HCT116 (cell line): Measurements from ENCODE around the gene MSMB. TPM values are rescaled to one million over a fixed set of nuclear protein-coding genes. Genes with fewer than 3 reads are reported as not detected.

Experiments
- ATAC-seq: fragments of 200-7000 bp; cut with Tn5 transposase; 2 replicates; pipeline ENCODE4 v1.9.1; 2020; ENCODE audit warnings: mild to moderate bottlenecking, moderate library complexity
- BruUV-seq: library from RNA; stranded (reverse); fragments of 400-500 nt; replicated peaks from 2 replicates; lab custom pipeline; 2021; lab: Mats Ljungman, UMichigan
- CTCF ChIA-PET: fragments of 300-600 bp; sonication (Branson Sonifier 250); formaldehyde crosslinking; loops from one replicate; lab custom pipeline; 2021; ENCODE audit warnings: antibody characterized with exemption; lab: Charles Lee
- POLR2A ChIA-PET: fragments of 300-600, 350-600 bp; sonication (Branson Sonifier 250); formaldehyde crosslinking; loops from one replicate; lab custom pipeline; 2021; ENCODE audit warnings: antibody characterized with exemption; lab: Charles Lee
- RAD21 ChIA-PET, 2 experiments: fragments of 300-600 bp; sonication (Branson Sonifier 250); formaldehyde crosslinking; loops; one replicate each; lab custom pipeline; 2023; ENCODE audit warnings: low total read pairs in 2 of 2; ENCODE audit not compliant: uncharacterized antibody in 2 of 2, unreplicated experiment in 2 of 2, low non-redundant PET in 1 of 2; lab: Charles Lee
- DNase-seq: peaks from one replicate; pipeline ENCODE4 v3.0.0-alpha.2; 2010; ENCODE audit warnings: low read depth, low spot score
- H2AFZ ChIP-seq: fragments of 200-600 bp; shearing (Covaris generic), sonication (generic); 2 replicates; pipeline ENCODE4 v1.6.1; 2017; ENCODE audit warnings: low read depth, mixed run types, mixed read lengths, antibody characterized with exemption, low read length; ENCODE audit not compliant: poor library complexity, severe bottlenecking
- H3K27ac ChIP-seq: 2 replicates; pipeline ENCODE4 v1.5.1; 2012; ENCODE audit warnings: low read depth, low read length
- H3K27me3 ChIP-seq: fragments of 200-600 bp; sonication (generic); 2 replicates; pipeline ENCODE4 v1.6.1; 2016; ENCODE audit warnings: mixed run types, low read length, mixed read lengths; ENCODE audit not compliant: insufficient read depth
- H3K36me3 ChIP-seq, 2 experiments: fragments of 200-500 bp in 1 of 2; fragments of 200-600 bp in 1 of 2; sonication (Bioruptor generic) in 1 of 2; sonication (generic) in 1 of 2; 2 replicates each; pipeline versions ENCODE4 v1.5.1 to v1.6.1; 2014 to 2016; ENCODE audit warnings: low read length in 2 of 2, inconsistent platforms in 1 of 2, mixed read lengths in 1 of 2, mixed run types in 1 of 2; ENCODE audit not compliant: insufficient read depth in 2 of 2, control insufficient read depth in 1 of 2
- H3K4me1 ChIP-seq, 2 experiments: fragments of 200-600 bp in 1 of 2; sonication (generic) in 1 of 2; 2 replicates each; pipeline versions ENCODE4 v1.5.1 to v1.6.1; 2012 to 2017; ENCODE audit warnings: low read length in 2 of 2, inconsistent platforms in 1 of 2, mild to moderate bottlenecking in 1 of 2, mixed read lengths in 1 of 2, mixed run types in 1 of 2, moderate library complexity in 1 of 2; ENCODE audit not compliant: insufficient read depth in 2 of 2, control insufficient read depth in 1 of 2
- H3K4me2 ChIP-seq: fragments of 200-600 bp; sonication (generic); 2 replicates; pipeline ENCODE4 v1.6.1; 2017; ENCODE audit warnings: mixed run types, low read length, mixed read lengths
- H3K4me3 ChIP-seq, 2 experiments: fragments of 200-600 bp in 1 of 2; sonication (generic) in 1 of 2; replicated peaks in 1 of 2; 2 replicates each; pipeline ENCODE4 v1.5.1; 2011 to 2016; ENCODE audit warnings: low read length in 2 of 2, control low read depth in 1 of 2, low read depth in 1 of 2, mild to moderate bottlenecking in 1 of 2, mixed read lengths in 1 of 2, mixed run types in 1 of 2
- H3K79me2 ChIP-seq: fragments of 200-600 bp; sonication (generic); 2 replicates; pipeline ENCODE4 v1.6.1; 2017; ENCODE audit warnings: mild to moderate bottlenecking, mixed run types, low read length, moderate library complexity, mixed read lengths; ENCODE audit not compliant: insufficient read depth
- H3K9ac ChIP-seq: fragments of 200-600 bp; sonication (generic); 2 replicates; pipeline ENCODE4 v1.6.1; 2016; ENCODE audit warnings: low read length, mixed read lengths
- H3K9me2 ChIP-seq: fragments of 200-600 bp; sonication (generic), shearing (Covaris generic); 2 replicates; pipeline ENCODE4 v1.6.1; 2017; ENCODE audit warnings: mixed run types, mild to moderate bottlenecking, moderate library complexity; ENCODE audit not compliant: insufficient read depth
- H3K9me3 ChIP-seq, 2 experiments: fragments of 200-500 bp in 1 of 2; fragments of 200-600 bp in 1 of 2; sonication (Bioruptor generic) in 1 of 2; sonication (generic) in 1 of 2; 2 replicates each; pipeline ENCODE4 v1.6.1; 2014 to 2017; ENCODE audit warnings: low read length in 2 of 2, mixed read lengths in 2 of 2, inconsistent platforms in 1 of 2, low read depth in 1 of 2, mild to moderate bottlenecking in 1 of 2, mixed run types in 1 of 2, moderate library complexity in 1 of 2; ENCODE audit not compliant: control insufficient read depth in 1 of 2, insufficient read depth in 1 of 2
- H4K20me1 ChIP-seq: fragments of 200-600 bp; sonication (generic), shearing (Covaris generic); 2 replicates; pipeline ENCODE4 v1.6.1; 2017; ENCODE audit warnings: mixed run types, mild to moderate bottlenecking, moderate library complexity; ENCODE audit not compliant: insufficient read depth
- ELF1 ChIP-seq: IDR thresholded peaks from 2 replicates; pipeline ENCODE4 v1.6.1; 2012; ENCODE audit warnings: low read depth, borderline replicate concordance
- EZH2 ChIP-seq: fragments of 200-600 bp; sonication (generic); IDR thresholded peaks from 2 replicates; pipeline ENCODE4 v1.6.1; 2017; ENCODE audit warnings: antibody characterized with exemption, mixed run types
- EZH2phosphoT487 ChIP-seq: fragments of 200-600 bp; IDR thresholded peaks from 2 replicates; pipeline ENCODE4 v1.6.1; 2018; ENCODE audit warnings: antibody characterized with exemption, borderline replicate concordance
- JUND ChIP-seq: IDR thresholded peaks from 2 replicates; pipeline ENCODE4 v1.6.1; 2012
- SP1 ChIP-seq: IDR thresholded peaks from 2 replicates; pipeline ENCODE4 v1.6.1; 2012; ENCODE audit warnings: low read depth
- SRF ChIP-seq: IDR thresholded peaks from 2 replicates; pipeline ENCODE4 v1.6.1; 2012; ENCODE audit warnings: low read depth
- ZFX ChIP-seq: fragments of 450-650 bp; IDR thresholded peaks from 2 replicates; pipeline ENCODE4 v1.6.1; 2017
- intact Hi-C: fragments of 100-400 bp; cut with micrococcal nuclease; formaldehyde crosslinking; loops from 2 replicates; pipeline ENCODE4 v1.10.0; 2022
- total RNA-seq: library from RNA; stranded (reverse); gene quantifications from one replicate; pipeline ENCODE4 v1.2.1, GENCODE V29; 2021; ENCODE audit not compliant: unreplicated experiment

Gene MSMB
- total RNA-seq, 1 experiment from 2014 or later: not detected

DNA sequence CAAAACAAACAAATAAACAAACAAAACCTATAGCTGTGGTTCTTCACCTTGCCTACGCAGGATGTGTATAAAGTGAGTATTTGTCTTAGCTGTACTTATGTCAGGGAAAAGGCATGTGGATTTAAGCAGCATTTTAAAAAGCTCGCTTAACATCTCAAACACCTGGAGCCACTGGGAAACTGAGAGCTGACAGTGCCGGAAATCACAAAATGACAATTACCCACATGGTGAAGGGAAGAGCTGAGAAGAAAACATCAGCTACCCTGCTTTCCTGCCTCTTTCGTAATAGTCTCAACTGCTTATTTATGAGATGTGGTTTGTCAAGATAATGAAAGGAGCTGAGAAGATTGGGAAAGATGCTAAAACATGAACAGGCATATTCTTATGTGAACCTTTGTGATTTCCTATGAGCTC lies 31.1 kb upstream of the MSMB start:
- ChIA-PET POLR2A (no interaction called here), RAD21 (no interaction called here), CTCF (no interaction called here)
- Histone ChIP-seq H3K4me1 (no peaks in the 10 kb centered on the region), H3K9me3 (no peaks in the 10 kb centered on the region), H3K4me3 (no peak overlapping the region), H2AFZ (no peak overlapping the region), H3K9ac (no peak overlapping the region), H3K27me3 (no peaks in the 10 kb centered on the region), H3K36me3 (no peaks in the 10 kb centered on the region), H3K27ac (no peak overlapping the region), H4K20me1 (no peaks in the 10 kb centered on the region), H3K4me2 (no peak overlapping the region), H3K9me2 (no peaks in the 10 kb centered on the region), H3K79me2 (no peaks in the 10 kb centered on the region)
- no peak for DNase-seq
- intact Hi-C loops: no loop called here
- TF ChIP-seq EZH2 (no peak), ZFX (no peak)
- BruUV-seq: no TSS peak
- no peak for ATAC-seq

DNA sequence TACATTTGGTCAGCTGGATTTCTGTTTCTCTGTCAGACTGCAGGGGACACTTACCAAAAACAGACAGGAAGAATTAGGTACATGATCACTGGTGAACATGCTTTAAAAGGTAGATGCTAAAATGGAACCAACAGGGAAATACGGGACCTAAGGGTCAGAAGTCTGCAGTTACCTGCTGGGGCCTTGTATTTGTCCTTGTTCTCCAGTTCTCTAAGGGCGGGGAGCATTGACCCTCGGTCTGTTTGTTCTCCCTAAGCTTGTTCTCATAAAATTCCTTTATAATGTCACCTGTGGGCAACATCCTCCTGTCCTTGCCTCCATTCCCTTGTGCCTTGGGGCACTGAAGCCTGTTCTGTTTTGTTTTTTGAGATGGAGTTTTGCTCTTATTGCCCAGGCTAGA lies 29.8 kb upstream of the MSMB start:
- Histone ChIP-seq H3K4me1 (no peaks in the 10 kb centered on the region), H3K9me3 (no peaks in the 10 kb centered on the region), H3K27ac (no peak overlapping the region), H3K9ac (no peak overlapping the region), H4K20me1 (no peaks in the 10 kb centered on the region), H3K4me2 (no peak overlapping the region), H3K36me3 (no peaks in the 10 kb centered on the region), H3K9me2 (no peaks in the 10 kb centered on the region), H3K4me3 (no peak overlapping the region), H3K27me3 (no peaks in the 10 kb centered on the region), H3K79me2 (no peaks in the 10 kb centered on the region)
- ATAC-seq (no peak), DNase-seq (no peak)
- RAD21 ChIA-PET: no interaction called here
- intact Hi-C loops: no loop called here
- POLR2A ChIA-PET: no interaction called here
- no TSS peak for BruUV-seq
- TF ChIP-seq JUND: no peak
- TF ChIP-seq SRF: no peak
- no peak for TF ChIP-seq ELF1
- TF ChIP-seq EZH2phosphoT487: no peak
- TF ChIP-seq EZH2: no peak
- no peak for TF ChIP-seq SP1
- TF ChIP-seq, all 23 proteins: peak for 0
- no peak overlapping the region for H2AFZ ChIP-seq
- CTCF ChIA-PET: no interaction called here
